Colon (tissue), 2 donors: ENCODE measurements around the gene PTPRD.
"Not testable (repeated sequence)": the region's sequence is repeated elsewhere in the genome, so short reads cannot be mapped to it uniquely, and the experiment has no call there.

Source experiments
- FAIRE-seq: peaks from 2 replicates; lab custom pipeline; 2012; peaks lifted over from hg19 to GRCh38; lab: Jason Lieb, UNC
- donor health status: control.
- donor health status: control.

Gene PTPRD

GRCh38 chr9:9124616-9125015 is 1488.2 kb downstream of the PTPRD start:
- FAIRE-seq: no peak

GRCh38 chr9:9122230-9122875 is 1490.4 kb downstream of the PTPRD start:
- no peak for FAIRE-seq

- FAIRE-seq: no peak
These were observed 1494.9 kb downstream of the PTPRD start for GRCh38 chr9:9117866-9118265.

- no peak for FAIRE-seq
These were observed 1500.6 kb downstream of the PTPRD start for GRCh38 chr9:9112001-9112720.

- no peak for FAIRE-seq
These were observed 1504.2 kb downstream of the PTPRD start for GRCh38 chr9:9108641-9109040.

- FAIRE-seq: no peak
These were observed 1510.5 kb downstream of the PTPRD start for GRCh38 chr9:9102295-9102694.

GRCh38 chr9:9100070-9100469 is 1512.7 kb downstream of the PTPRD start:
- no peak for FAIRE-seq

GRCh38 chr9:9099646-9100045 is 1513.2 kb downstream of the PTPRD start:
- FAIRE-seq: no peak

- FAIRE-seq: not testable (repeated sequence)
These were observed 1515.5 kb downstream of the PTPRD start for GRCh38 chr9:9097254-9097653.

GRCh38 chr9:9091387-9091786 is 1521.4 kb downstream of the PTPRD start:
- FAIRE-seq: no peak

- FAIRE-seq: no peak
These were observed 1533.3 kb downstream of the PTPRD start for GRCh38 chr9:9079473-9079872.

GRCh38 chr9:9078301-9078700 is 1534.5 kb downstream of the PTPRD start:
- no peak for FAIRE-seq

- FAIRE-seq: no peak
These were observed 1551.2 kb downstream of the PTPRD start for GRCh38 chr9:9061627-9062026.

GRCh38 chr9:9054354-9054992 is 1558.3 kb downstream of the PTPRD start:
- no peak for FAIRE-seq

GRCh38 chr9:9045572-9045971 is 1567.2 kb downstream of the PTPRD start:
- FAIRE-seq: no peak

- FAIRE-seq: no peak
These were observed 1567.7 kb downstream of the PTPRD start for GRCh38 chr9:9045072-9045471.

- FAIRE-seq: not testable (repeated sequence)
These were observed 1569.0 kb downstream of the PTPRD start for GRCh38 chr9:9043788-9044187.

GRCh38 chr9:9041756-9042155 is 1571.0 kb downstream of the PTPRD start:
- no peak for FAIRE-seq

GRCh38 chr9:9033022-9033421 is 1579.8 kb downstream of the PTPRD start:
- FAIRE-seq: no peak

GRCh38 chr9:9016597-9016996 is 1596.2 kb downstream of the PTPRD start:
- no peak for FAIRE-seq

- no peak for FAIRE-seq
These were observed 1608.0 kb downstream of the PTPRD start for GRCh38 chr9:9004810-9005209.

GRCh38 chr9:9002826-9003583 is 1609.8 kb downstream of the PTPRD start:
- FAIRE-seq: no peak
